OCI-LY3 (cell line): ENCODE measurements around the gene GPR146.

Source experiments
- H2AFZ ChIP-seq: fragments of 200-600, 300-600 bp; shearing (Covaris generic); 2 replicates; pipeline ENCODE4 v1.6.0; 2014; ENCODE audit warnings: antibody characterized with exemption, low read depth, low read length
- H3K27ac ChIP-seq: fragments of 200-600, 300-600 bp; sonication (generic); 2 replicates; pipeline ENCODE4 v1.5.1; 2014; ENCODE audit warnings: mild to moderate bottlenecking, low read length, moderate library complexity, mixed read lengths
- H3K27me3 ChIP-seq: fragments of 200-600, 300-600 bp; sonication (generic); 2 replicates; pipeline ENCODE4 v1.6.1; 2014; ENCODE audit warnings: low read depth, low read length, mixed read lengths
- H3K36me3 ChIP-seq: fragments of 200-600, 300-600 bp; sonication (generic); replicated peaks from 2 replicates; pipeline ENCODE3; 2014; ENCODE audit warnings: low read depth, low read length, mixed read lengths
- H3K4me1 ChIP-seq: fragments of 300-600, 200-600 bp; sonication (generic); 2 replicates; pipeline ENCODE4 v1.6.1; 2014; ENCODE audit warnings: low read length, mixed read lengths
- H3K4me2 ChIP-seq: fragments of 200-600, 300-600 bp; sonication (generic); 2 replicates; pipeline ENCODE4 v1.6.1; 2014; ENCODE audit warnings: low read length, mixed read lengths
- H3K4me3 ChIP-seq: fragments of 300-600, 200-600 bp; sonication (generic); 2 replicates; pipeline ENCODE4 v1.5.1; 2014; ENCODE audit warnings: antibody characterized with exemption, mild to moderate bottlenecking, low read length, moderate library complexity
- H3K79me2 ChIP-seq: fragments of 300-600, 200-600 bp; shearing (Covaris generic); 2 replicates; pipeline ENCODE4 v1.6.1; 2014; ENCODE audit warnings: mild to moderate bottlenecking, low read length, mixed read lengths
- H3K9ac ChIP-seq: fragments of 300-600, 200-600 bp; shearing (Covaris generic); 2 replicates; pipeline ENCODE4 v1.6.0; 2014; ENCODE audit warnings: mild to moderate bottlenecking, low read length, moderate library complexity
- H3K9me3 ChIP-seq: fragments of 200-600, 300-600 bp; shearing (Covaris generic); 2 replicates; pipeline ENCODE4 v1.6.1; 2014; ENCODE audit warnings: low read length, mixed read lengths; ENCODE audit not compliant: insufficient read depth
- H4K20me1 ChIP-seq: fragments of 200-600, 300-600 bp; sonication (generic); 2 replicates; pipeline ENCODE4 v1.6.1; 2016; ENCODE audit warnings: low read length, mixed read lengths; ENCODE audit not compliant: insufficient read depth
- CTCF ChIP-seq: fragments of 200-600, 300-600 bp; sonication (generic); IDR thresholded peaks from 2 replicates; pipeline ENCODE4 v1.5.1; 2014; ENCODE audit warnings: antibody characterized with exemption, low read length, low read depth
- EZH2phosphoT487 ChIP-seq: fragments of 200-600 bp; shearing (Covaris generic); IDR thresholded peaks from 2 replicates; pipeline ENCODE4 v1.6.1; 2018; ENCODE audit warnings: antibody characterized with exemption, mixed run types, low read depth

Gene GPR146

GRCh38 chr7:1025743-1026581 is 18.4 kb upstream of the GPR146 start:
- peaks cover 28% of the 10 kb centered on the region for H4K20me1 ChIP-seq
- H3K4me3 ChIP-seq: peak overlapping the region; percentile 62; the same call in 1 of the 2 replicates

GRCh38 chr7:1026721-1027161 is 17.6 kb upstream of the GPR146 start:
- Histone ChIP-seq H3K9me3 (no peaks in the 10 kb centered on the region), H3K4me1 (peaks cover 62% of the 10 kb centered on the region), H4K20me1 (peaks cover 21% of the 10 kb centered on the region), H3K27me3 (no peaks in the 10 kb centered on the region), H2AFZ (no peak overlapping the region), H3K27ac (no peak overlapping the region), H3K4me3 (peak overlapping the region; percentile 77), H3K4me2 (peak overlapping the region; percentile 74), H3K9ac (no peak overlapping the region), H3K36me3 (peaks cover 10% of the 10 kb centered on the region), H3K79me2 (peaks cover 27% of the 10 kb centered on the region)
- no peak for TF ChIP-seq CTCF
- no peak for TF ChIP-seq EZH2phosphoT487

More at GRCh38 chr7:1025743-1026581, 18.4 kb upstream of the GPR146 start:
- Histone ChIP-seq H3K9me3 (no peaks in the 10 kb centered on the region), H3K4me2 (peak overlapping the region; percentile 89; the same call in 1 of the 2 replicates), H3K79me2 (peaks cover 27% of the 10 kb centered on the region), H3K27ac (no peak overlapping the region), H2AFZ (no peak overlapping the region), H3K36me3 (peaks cover 10% of the 10 kb centered on the region), H3K4me1 (peaks cover 61% of the 10 kb centered on the region), H3K9ac (no peak overlapping the region), H3K27me3 (no peaks in the 10 kb centered on the region)
- no peak for TF ChIP-seq EZH2phosphoT487
- no peak for TF ChIP-seq CTCF

GRCh38 chr7:1027242-1028043 is 16.9 kb upstream of the GPR146 start:
- peak overlapping the region; percentile 77 for H3K4me3 ChIP-seq
- peak overlapping the region; percentile 74 for H3K4me2 ChIP-seq
- H3K79me2 ChIP-seq: peaks cover 27% of the 10 kb centered on the region
- TF ChIP-seq EZH2phosphoT487 (no peak), CTCF (no peak)
- H4K20me1 ChIP-seq: peaks cover 16% of the 10 kb centered on the region; the same call in 1 of the 2 replicates
- H3K27me3 ChIP-seq: no peaks in the 10 kb centered on the region
- peak overlapping the region; percentile 73 for H3K9ac ChIP-seq
- H3K4me1 ChIP-seq: peaks cover 62% of the 10 kb centered on the region
- H3K36me3 ChIP-seq: peaks cover 10% of the 10 kb centered on the region
- no peak overlapping the region for H3K27ac ChIP-seq
- H3K9me3 ChIP-seq: no peaks in the 10 kb centered on the region
- H2AFZ ChIP-seq: no peak overlapping the region
